Measurements from ENCODE around the gene GPATCH2. TPM values are rescaled to one million over a fixed set of nuclear protein-coding genes. Genes with fewer than 3 reads are reported as not detected.
"Not testable (repeated sequence)": the region's sequence is repeated elsewhere in the genome, so short reads cannot be mapped to it uniquely, and the experiment has no call there.

GPATCH2 gene
- total RNA-seq, 2 donors from 2014 or later: 12.8 to 16.1 TPM

- Mint-ChIP-seq H3K4me3 (no peak overlapping the region), H3K36me3 (ENCODE audit: low read depth) (peaks cover 2% of the 10 kb centered on the region), H3K27ac (no peak overlapping the region), H3K27me3 (no peaks in the 10 kb centered on the region), H3K4me1 (no peaks in the 10 kb centered on the region)
- H3K9me3 ChIP-seq (ENCODE audit: control insufficient read depth, low read length, poor library complexity, severe bottlenecking): no peaks in the 10 kb centered on the region
- no peak for ATAC-seq
- DNase-seq: no peak
Observed at GRCh38 chr1:217534566-217534965, 96.3 kb downstream of the GPATCH2 start.

- ATAC-seq: no peak
- H3K9me3 ChIP-seq (ENCODE audit: control insufficient read depth, low read length, poor library complexity, severe bottlenecking): no peaks in the 10 kb centered on the region
- no peak for DNase-seq
- no peak overlapping the region for H3K4me3 Mint-ChIP-seq
- H3K36me3 Mint-ChIP-seq (ENCODE audit: low read depth): peaks cover 2% of the 10 kb centered on the region
- H3K4me1 Mint-ChIP-seq: no peaks in the 10 kb centered on the region
- no peak overlapping the region for H3K27ac Mint-ChIP-seq
- H3K27me3 Mint-ChIP-seq: no peaks in the 10 kb centered on the region
Observed at GRCh38 chr1:217528271-217528670, 102.6 kb downstream of the GPATCH2 start.

- H3K27me3 Mint-ChIP-seq: no peaks in the 10 kb centered on the region
- no peaks in the 10 kb centered on the region for H3K9me3 ChIP-seq (ENCODE audit: control insufficient read depth, low read length, poor library complexity, severe bottlenecking)
- DNase-seq (no peak), ATAC-seq (no peak)
- H3K4me3 Mint-ChIP-seq: no peak overlapping the region
- H3K36me3 Mint-ChIP-seq (ENCODE audit: low read depth): no peaks in the 10 kb centered on the region
- no peak overlapping the region for H3K27ac Mint-ChIP-seq
- H3K4me1 Mint-ChIP-seq: no peaks in the 10 kb centered on the region
Observed at GRCh38 chr1:217527151-217527550, 103.7 kb downstream of the GPATCH2 start.

GRCh38 chr1:217526636-217527035 is 104.3 kb downstream of the GPATCH2 start:
- Mint-ChIP-seq H3K36me3 (ENCODE audit: low read depth) (no peaks in the 10 kb centered on the region), H3K27ac (no peak overlapping the region), H3K4me1 (no peaks in the 10 kb centered on the region), H3K27me3 (no peaks in the 10 kb centered on the region), H3K4me3 (no peak overlapping the region)
- H3K9me3 ChIP-seq (ENCODE audit: control insufficient read depth, low read length, poor library complexity, severe bottlenecking): no peaks in the 10 kb centered on the region
- ATAC-seq (no peak), DNase-seq (no peak)

GRCh38 chr1:217525773-217526490 is 105.0 kb downstream of the GPATCH2 start:
- no peak overlapping the region for H3K27ac Mint-ChIP-seq
- H3K27me3 Mint-ChIP-seq: no peaks in the 10 kb centered on the region
- ATAC-seq (no peak), DNase-seq (no peak)
- no peaks in the 10 kb centered on the region for H3K4me1 Mint-ChIP-seq
- no peaks in the 10 kb centered on the region for H3K36me3 Mint-ChIP-seq (ENCODE audit: low read depth)
- no peaks in the 10 kb centered on the region for H3K9me3 ChIP-seq (ENCODE audit: control insufficient read depth, low read length, poor library complexity, severe bottlenecking)
- H3K4me3 Mint-ChIP-seq: no peak overlapping the region

GRCh38 chr1:217524787-217525520 is 105.9 kb downstream of the GPATCH2 start:
- Mint-ChIP-seq H3K36me3 (ENCODE audit: low read depth) (no peaks in the 10 kb centered on the region), H3K4me1 (no peaks in the 10 kb centered on the region), H3K4me3 (no peak overlapping the region), H3K27ac (no peak overlapping the region), H3K27me3 (no peaks in the 10 kb centered on the region)
- H3K9me3 ChIP-seq (ENCODE audit: control insufficient read depth, low read length, poor library complexity, severe bottlenecking): no peaks in the 10 kb centered on the region
- ATAC-seq: no peak
- DNase-seq: no peak

- not testable (repeated sequence) for H3K36me3 Mint-ChIP-seq (ENCODE audit: low read depth); H3K4me3 Mint-ChIP-seq; DNase-seq; H3K4me1 Mint-ChIP-seq; ATAC-seq; H3K27ac Mint-ChIP-seq; H3K27me3 Mint-ChIP-seq; H3K9me3 ChIP-seq (ENCODE audit: control insufficient read depth, low read length, poor library complexity, severe bottlenecking)
Observed at GRCh38 chr1:217523921-217524320, 107.0 kb downstream of the GPATCH2 start.

- Mint-ChIP-seq H3K4me1 (peaks cover 2% of the 10 kb centered on the region), H3K27me3 (no peaks in the 10 kb centered on the region), H3K27ac (no peak overlapping the region), H3K4me3 (no peak overlapping the region), H3K36me3 (ENCODE audit: low read depth) (no peaks in the 10 kb centered on the region)
- no peak for DNase-seq
- no peaks in the 10 kb centered on the region for H3K9me3 ChIP-seq (ENCODE audit: control insufficient read depth, low read length, poor library complexity, severe bottlenecking)
- no peak for ATAC-seq
Observed at GRCh38 chr1:217522277-217522676, 108.6 kb downstream of the GPATCH2 start.

- Mint-ChIP-seq H3K4me1 (peaks cover 2% of the 10 kb centered on the region), H3K27ac (no peak overlapping the region)
- ATAC-seq: no peak
Observed at GRCh38 chr1:217521317-217521716, 109.6 kb downstream of the GPATCH2 start.

GRCh38 chr1:217506878-217507277 is 124.0 kb downstream of the GPATCH2 start:
- H3K4me1 Mint-ChIP-seq: no peaks in the 10 kb centered on the region
- no peak overlapping the region for H3K4me3 Mint-ChIP-seq
- H3K27me3 Mint-ChIP-seq: no peaks in the 10 kb centered on the region
- no peaks in the 10 kb centered on the region for H3K9me3 ChIP-seq (ENCODE audit: control insufficient read depth, low read length, poor library complexity, severe bottlenecking)
- ATAC-seq: no peak
- H3K36me3 Mint-ChIP-seq (ENCODE audit: low read depth): peaks cover 2% of the 10 kb centered on the region
- DNase-seq: no peak
- H3K27ac Mint-ChIP-seq: no peak overlapping the region

More at GRCh38 chr1:217521317-217521716, 109.6 kb downstream of the GPATCH2 start:
- no peak for DNase-seq
- Mint-ChIP-seq H3K4me3 (no peak overlapping the region), H3K27me3 (no peaks in the 10 kb centered on the region), H3K36me3 (ENCODE audit: low read depth) (no peaks in the 10 kb centered on the region)
- no peaks in the 10 kb centered on the region for H3K9me3 ChIP-seq (ENCODE audit: control insufficient read depth, low read length, poor library complexity, severe bottlenecking)

GRCh38 chr1:217498209-217498608 is 132.7 kb downstream of the GPATCH2 start:
- Mint-ChIP-seq H3K27ac (no peak overlapping the region), H3K4me1 (peaks cover 3% of the 10 kb centered on the region), H3K27me3 (no peaks in the 10 kb centered on the region), H3K36me3 (ENCODE audit: low read depth) (peaks cover 8% of the 10 kb centered on the region), H3K4me3 (no peak overlapping the region)
- DNase-seq (no peak), ATAC-seq (no peak)
- no peaks in the 10 kb centered on the region for H3K9me3 ChIP-seq (ENCODE audit: control insufficient read depth, low read length, poor library complexity, severe bottlenecking)

- peaks cover 7% of the 10 kb centered on the region for H3K36me3 Mint-ChIP-seq (ENCODE audit: low read depth)
- DNase-seq: no peak
- no peak for ATAC-seq
Observed at GRCh38 chr1:217495249-217495648, 135.6 kb downstream of the GPATCH2 start.

GRCh38 chr1:217494767-217495166 is 136.1 kb downstream of the GPATCH2 start:
- Mint-ChIP-seq H3K4me3 (no peak overlapping the region), H3K4me1 (no peaks in the 10 kb centered on the region), H3K27ac (no peak overlapping the region), H3K27me3 (no peaks in the 10 kb centered on the region), H3K36me3 (ENCODE audit: low read depth) (peaks cover 6% of the 10 kb centered on the region)
- ATAC-seq (no peak), DNase-seq (no peak)
- H3K9me3 ChIP-seq (ENCODE audit: control insufficient read depth, low read length, poor library complexity, severe bottlenecking): no peaks in the 10 kb centered on the region

More at GRCh38 chr1:217495249-217495648, 135.6 kb downstream of the GPATCH2 start:
- no peaks in the 10 kb centered on the region for H3K27me3 Mint-ChIP-seq
- no peaks in the 10 kb centered on the region for H3K9me3 ChIP-seq (ENCODE audit: control insufficient read depth, low read length, poor library complexity, severe bottlenecking)
- peaks cover under 1% of the 10 kb centered on the region for H3K4me1 Mint-ChIP-seq
- H3K27ac Mint-ChIP-seq: peak overlapping the region; percentile 24
- H3K4me3 Mint-ChIP-seq: no peak overlapping the region

- DNase-seq: no peak
- Mint-ChIP-seq H3K4me3 (no peak overlapping the region), H3K36me3 (ENCODE audit: low read depth) (peaks cover 6% of the 10 kb centered on the region), H3K4me1 (no peaks in the 10 kb centered on the region), H3K27ac (peak overlapping the region; percentile 24), H3K27me3 (no peaks in the 10 kb centered on the region)
- H3K9me3 ChIP-seq (ENCODE audit: control insufficient read depth, low read length, poor library complexity, severe bottlenecking): no peaks in the 10 kb centered on the region
- ATAC-seq: no peak
Observed at GRCh38 chr1:217493290-217493689, 137.6 kb downstream of the GPATCH2 start.
